Progenitor cell of endocrine pancreas (in vitro differentiated cells): ENCODE results near the gene MAD1L1. TPM values are rescaled to one million over a fixed set of nuclear protein-coding genes. Genes with fewer than 3 reads are reported as not detected.

Source experiments
- DNase-seq: peaks from one replicate; pipeline ENCODE4 v3.0.0; 2021; ENCODE audit warnings: low spot score; ENCODE audit not compliant: unreplicated experiment
- H3K27ac Mint-ChIP-seq: 2 replicates; pipeline ENCODE4 v1.8.0; 2021; ENCODE audit warnings: mild to moderate bottlenecking, moderate library complexity, mixed read lengths
- H3K27me3 Mint-ChIP-seq: 2 replicates; pipeline ENCODE4 v1.8.0; 2021; ENCODE audit warnings: mixed read lengths
- H3K36me3 Mint-ChIP-seq: 2 replicates; pipeline ENCODE4 v1.8.0; 2022; ENCODE audit warnings: mixed read lengths; ENCODE audit not compliant: insufficient read depth
- H3K4me1 Mint-ChIP-seq: 2 replicates; pipeline ENCODE4 v1.8.0; 2021; ENCODE audit warnings: low read depth, mixed read lengths
- H3K4me3 Mint-ChIP-seq: 2 replicates; pipeline ENCODE4 v1.8.0; 2021; ENCODE audit warnings: low read depth, mild to moderate bottlenecking, moderate library complexity, mixed read lengths
- H3K9me3 Mint-ChIP-seq: 2 replicates; pipeline ENCODE4 v1.8.0; 2021; ENCODE audit warnings: low read depth, mixed read lengths
- CTCF ChIP-seq: fragments of 200-600 bp; sonication (generic); IDR thresholded peaks from one replicate; pipeline ENCODE4 v1.5.0; 2021; ENCODE audit warnings: antibody characterized with exemption, mild to moderate bottlenecking; ENCODE audit not compliant: unreplicated experiment
- total RNA-seq: library from RNA; stranded (reverse); gene quantifications from 2 replicates; pipeline ENCODE4 v1.2.1, GENCODE V29; 2021

The MAD1L1 gene
- total RNA-seq, 1 donor from 2014 or later, result 49.8 TPM

GRCh38 chr7:2141021-2141410, 91.7 kb downstream of the MAD1L1 start:
- no peak for TF ChIP-seq CTCF
- Mint-ChIP-seq H3K9me3 (no peaks in the 10 kb centered on the region), H3K4me3 (no peak overlapping the region), H3K27me3 (no peaks in the 10 kb centered on the region), H3K27ac (no peak overlapping the region), H3K4me1 (no peaks in the 10 kb centered on the region), H3K36me3 (peaks cover 6% of the 10 kb centered on the region)
- DNase-seq, result no peak

GRCh38 chr7:2140216-2141020, 92.3 kb downstream of the MAD1L1 start:
- Mint-ChIP-seq H3K27me3 (no peaks in the 10 kb centered on the region), H3K9me3 (no peaks in the 10 kb centered on the region), H3K36me3 (peaks cover 6% of the 10 kb centered on the region), H3K27ac (no peak overlapping the region), H3K4me3 (no peak overlapping the region), H3K4me1 (peaks cover 2% of the 10 kb centered on the region)
- no peak for TF ChIP-seq CTCF
- no peak for DNase-seq

GRCh38 chr7:2139004-2139699, 93.6 kb downstream of the MAD1L1 start:
- H3K27ac Mint-ChIP-seq, result no peak overlapping the region
- peaks cover 7% of the 10 kb centered on the region for H3K4me1 Mint-ChIP-seq
- H3K36me3 Mint-ChIP-seq, result peaks cover 11% of the 10 kb centered on the region
- TF ChIP-seq CTCF, result no peak
- H3K4me3 Mint-ChIP-seq, result no peak overlapping the region
- H3K27me3 Mint-ChIP-seq, result no peaks in the 10 kb centered on the region
- no peaks in the 10 kb centered on the region for H3K9me3 Mint-ChIP-seq
- no peak for DNase-seq

- no peaks in the 10 kb centered on the region for H3K9me3 Mint-ChIP-seq
- H3K27me3 Mint-ChIP-seq, result no peaks in the 10 kb centered on the region
- H3K27ac Mint-ChIP-seq, result no peak overlapping the region
- no peak for DNase-seq
- H3K4me1 Mint-ChIP-seq, result peaks cover 8% of the 10 kb centered on the region
- peaks cover 14% of the 10 kb centered on the region for H3K36me3 Mint-ChIP-seq
- TF ChIP-seq CTCF, result no peak
- H3K4me3 Mint-ChIP-seq, result no peak overlapping the region
Measured at GRCh38 chr7:2138146-2138765, 94.5 kb downstream of the MAD1L1 start.

- peak overlapping the region; percentile 53 for H3K27ac Mint-ChIP-seq
Measured at GRCh38 chr7:2134740-2135139, 98.0 kb downstream of the MAD1L1 start.

More at GRCh38 chr7:2134740-2135139, 98.0 kb downstream of the MAD1L1 start:
- no peak for TF ChIP-seq CTCF
- no peaks in the 10 kb centered on the region for H3K27me3 Mint-ChIP-seq
- H3K4me1 Mint-ChIP-seq, result peaks cover 8% of the 10 kb centered on the region
- H3K4me3 Mint-ChIP-seq, result no peak overlapping the region
- H3K36me3 Mint-ChIP-seq, result peaks cover 15% of the 10 kb centered on the region
- H3K9me3 Mint-ChIP-seq, result no peaks in the 10 kb centered on the region
- no peak for DNase-seq
